Stimulated activated CD8-positive, alpha-beta memory T cell treated with anti-CD3 and anti-CD28 coated beads, Interleukin-7, amount 100 ng/mL, for 4 hours (primary cell): ENCODE measurements around the gene B3GNT8.
A peak's percentile ranks its signal among the peaks of the same experiment; 100 is the strongest.
"Not testable (repeated sequence)": the region's sequence is repeated elsewhere in the genome, so short reads cannot be mapped to it uniquely, and the experiment has no call there.

ENCODE experiments used
- DNase-seq, 2 donors: peaks; one replicate each; pipeline ENCODE4 v3.0.0-alpha.2; 2020; ENCODE audit warnings: low read depth in 2 of 2

The B3GNT8 gene

GRCh38 chr19:41436674-41436951, 9.4 kb upstream of the B3GNT8 start:
- no peak for DNase-seq

DNA sequence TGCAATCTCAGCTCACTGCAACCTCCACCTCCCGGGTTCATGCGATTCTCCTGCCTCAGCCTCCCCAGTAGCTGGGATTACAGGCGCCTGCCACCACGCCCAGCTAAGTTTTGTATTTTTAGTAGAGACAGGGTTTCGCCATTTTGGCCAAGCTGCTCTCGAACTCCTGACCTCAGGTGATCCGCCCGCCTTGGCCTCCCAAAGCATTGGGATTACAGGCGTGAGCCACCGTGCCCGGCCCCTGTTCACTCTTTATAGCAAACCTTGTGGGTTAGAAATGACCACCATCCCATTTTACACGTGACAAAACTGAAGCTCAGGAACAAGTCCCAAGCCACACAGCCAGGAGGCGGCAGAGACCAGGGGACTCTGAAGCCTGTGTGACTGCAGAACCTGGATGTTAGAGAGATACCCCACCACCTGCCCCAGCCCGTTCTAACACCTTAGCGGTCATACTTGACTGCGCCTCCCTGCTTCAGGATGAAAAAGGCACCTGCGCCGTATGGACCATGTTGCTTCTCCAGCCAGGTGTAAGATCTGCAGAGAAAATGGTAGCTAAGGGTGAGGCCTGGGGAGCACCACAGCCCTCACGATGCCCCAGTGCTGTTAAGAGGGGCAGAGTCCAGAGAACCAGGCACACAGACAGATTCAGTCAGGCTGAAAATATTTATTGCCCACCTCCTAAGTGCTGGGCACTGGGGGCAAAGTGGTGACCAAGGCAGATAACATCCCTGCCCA, 8.9 kb upstream of the B3GNT8 start:
- DNase-seq = no peak

DNA sequence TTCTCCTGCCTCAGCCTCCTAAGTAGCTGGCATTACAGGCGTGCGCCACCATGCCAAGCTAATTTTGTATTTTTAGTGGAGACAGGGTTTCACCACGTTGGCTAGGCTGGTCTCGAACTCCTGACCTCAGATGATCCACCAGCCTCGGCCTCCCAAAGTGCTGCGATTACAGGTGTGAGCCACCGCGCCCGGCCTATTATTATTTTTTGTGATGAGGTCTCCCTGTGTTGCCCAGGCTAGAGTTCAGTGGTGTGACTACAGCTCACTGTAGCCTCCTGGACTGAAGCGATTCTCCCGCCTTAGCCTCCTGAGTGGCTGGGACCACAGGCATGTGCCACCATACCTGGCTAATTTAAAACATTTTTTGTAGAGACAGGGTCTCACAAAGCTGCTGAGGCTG, 8.2 kb upstream of the B3GNT8 start:
- not testable (repeated sequence) for DNase-seq

DNA sequence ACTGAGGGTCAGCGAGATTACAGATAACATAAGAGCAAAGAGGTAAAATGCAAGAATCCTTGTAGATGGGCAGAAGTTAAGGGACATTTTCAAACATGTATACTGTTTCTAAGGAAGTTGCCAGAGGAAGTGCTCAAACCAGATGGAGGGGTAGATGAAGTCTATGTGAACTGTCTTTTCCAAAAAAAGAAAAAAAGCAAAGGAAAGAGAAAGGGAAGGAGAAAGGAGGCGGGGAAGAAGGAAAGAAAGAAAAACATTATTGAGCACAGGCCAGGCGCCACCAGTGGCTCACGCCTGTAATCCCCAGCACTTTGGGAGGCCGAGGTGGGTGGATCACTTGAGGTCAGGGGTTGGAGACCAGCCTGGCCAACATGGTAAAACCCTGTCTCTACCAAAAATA, 7.3 kb upstream of the B3GNT8 start:
- DNase-seq = no peak

GRCh38 chr19:41433171-41433570, 6.0 kb upstream of the B3GNT8 start:
- DNase-seq = no peak

DNA sequence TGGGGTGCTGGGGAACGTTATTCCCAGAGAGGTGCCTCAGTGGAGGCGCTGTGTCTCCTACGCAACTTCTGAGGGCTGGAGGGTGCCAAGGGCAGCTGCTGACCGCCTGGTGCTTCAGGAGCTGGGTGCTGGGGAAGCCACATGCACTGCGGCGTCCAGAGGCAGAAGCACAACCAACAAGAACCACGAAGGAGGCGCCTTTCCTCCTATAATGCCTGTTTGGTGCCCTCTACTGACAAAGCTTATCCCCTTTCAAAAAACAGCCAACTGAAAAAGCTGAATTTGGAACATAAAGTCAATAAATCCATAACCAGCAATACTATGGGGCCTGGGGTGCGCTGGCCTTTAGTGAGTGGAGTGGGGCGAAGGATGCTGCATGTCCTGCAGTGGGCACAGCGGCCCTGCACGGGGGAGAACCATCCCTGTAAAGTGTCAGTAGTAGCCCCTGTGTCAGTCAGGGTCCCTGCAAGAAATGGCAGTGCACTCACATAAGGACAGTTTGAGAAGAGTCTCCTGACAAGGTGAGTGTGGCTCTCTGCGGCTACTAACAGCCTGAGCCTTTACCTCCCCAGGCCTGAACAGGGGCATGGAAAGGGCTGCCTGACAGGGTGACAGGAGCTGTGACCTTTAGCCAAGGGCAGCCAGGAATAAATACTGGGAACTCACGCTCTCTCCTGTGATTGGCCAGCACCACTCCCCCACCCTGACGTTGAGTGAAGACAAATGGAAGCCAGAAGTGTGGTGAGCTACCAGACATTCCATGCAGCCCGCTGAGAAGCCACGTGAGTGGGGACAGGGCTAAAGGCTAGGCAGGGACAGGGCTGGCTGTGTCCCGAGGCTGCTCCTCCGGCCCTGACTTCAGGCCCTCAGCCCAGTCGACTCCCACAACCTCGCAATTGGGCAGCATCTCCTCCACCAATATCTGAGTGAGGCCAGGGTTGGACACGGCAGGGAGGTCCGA, 4.5 kb upstream of the B3GNT8 start:
- no peak for DNase-seq

- no peak for DNase-seq
These were observed 3.7 kb upstream of the B3GNT8 start for GRCh38 chr19:41430922-41431321.

GRCh38 chr19:41428481-41428859, 1.3 kb upstream of the B3GNT8 start:
- no peak for DNase-seq

GRCh38 chr19:41427647-41428480, 690 bp upstream of the B3GNT8 start:
- peak in 1 of 2 donors; percentile 20 for DNase-seq

GRCh38 chr19:41426116-41426841, 895 bp downstream of the B3GNT8 start:
- DNase-seq = no peak

GRCh38 chr19:41425174-41426115, 1.7 kb downstream of the B3GNT8 start:
- DNase-seq = no peak

- DNase-seq = no peak
These were observed 2.6 kb downstream of the B3GNT8 start for GRCh38 chr19:41424335-41425173.

DNA sequence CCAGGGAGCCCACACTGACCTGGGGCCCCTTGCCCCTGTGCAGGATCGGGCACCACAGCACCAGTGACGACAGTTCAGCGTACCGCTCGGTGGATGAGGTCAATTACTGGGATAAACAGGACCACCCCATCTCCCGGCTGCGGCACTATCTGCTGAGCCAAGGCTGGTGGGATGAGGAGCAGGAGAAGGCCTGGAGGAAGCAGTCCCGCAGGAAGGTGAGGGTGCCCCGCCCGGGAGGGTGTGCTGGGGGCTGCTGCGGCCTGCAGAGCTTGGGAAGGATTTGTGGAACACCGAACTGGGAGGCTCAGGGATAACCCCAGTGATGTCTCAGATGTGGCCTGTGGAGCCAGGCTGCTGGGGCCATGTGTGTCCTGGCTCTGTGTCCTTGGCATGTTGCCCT, 4.2 kb downstream of the B3GNT8 start:
- no peak for DNase-seq

DNA sequence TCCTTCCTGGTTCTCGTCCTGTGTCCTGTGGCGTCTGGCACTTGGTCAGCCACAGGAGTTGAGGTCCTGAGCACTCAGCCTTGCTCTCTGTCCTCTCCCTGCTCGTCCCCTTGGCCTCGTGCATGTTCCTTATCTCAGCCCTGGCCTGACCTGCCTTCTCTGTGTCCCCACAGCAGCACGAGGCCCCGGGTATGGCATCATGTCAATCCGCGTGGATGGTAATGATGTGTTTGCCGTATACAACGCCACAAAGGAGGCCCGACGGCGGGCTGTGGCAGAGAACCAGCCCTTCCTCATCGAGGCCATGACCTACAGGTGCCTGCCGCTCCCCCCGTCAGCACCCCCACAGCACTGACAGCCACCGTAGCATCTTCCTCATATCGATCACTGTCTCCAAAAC, 4.7 kb downstream of the B3GNT8 start:
- DNase-seq = no peak

DNA sequence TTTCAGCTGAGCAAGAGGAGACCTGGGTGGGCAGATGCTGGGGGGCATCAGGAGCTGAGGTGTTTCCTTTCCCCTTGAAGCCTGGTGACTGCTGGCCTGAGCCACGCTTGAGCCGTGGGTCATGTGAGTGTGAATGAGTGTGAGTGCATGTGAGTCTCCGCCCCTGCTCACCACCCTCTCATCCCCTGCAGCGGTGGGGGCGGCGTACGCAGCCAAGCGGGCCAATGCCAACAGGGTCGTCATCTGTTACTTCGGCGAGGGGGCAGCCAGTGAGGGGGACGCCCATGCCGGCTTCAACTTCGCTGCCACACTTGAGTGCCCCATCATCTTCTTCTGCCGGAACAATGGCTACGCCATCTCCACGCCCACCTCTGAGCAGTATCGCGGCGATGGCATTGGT, 5.2 kb downstream of the B3GNT8 start:
- DNase-seq = no peak

DNA sequence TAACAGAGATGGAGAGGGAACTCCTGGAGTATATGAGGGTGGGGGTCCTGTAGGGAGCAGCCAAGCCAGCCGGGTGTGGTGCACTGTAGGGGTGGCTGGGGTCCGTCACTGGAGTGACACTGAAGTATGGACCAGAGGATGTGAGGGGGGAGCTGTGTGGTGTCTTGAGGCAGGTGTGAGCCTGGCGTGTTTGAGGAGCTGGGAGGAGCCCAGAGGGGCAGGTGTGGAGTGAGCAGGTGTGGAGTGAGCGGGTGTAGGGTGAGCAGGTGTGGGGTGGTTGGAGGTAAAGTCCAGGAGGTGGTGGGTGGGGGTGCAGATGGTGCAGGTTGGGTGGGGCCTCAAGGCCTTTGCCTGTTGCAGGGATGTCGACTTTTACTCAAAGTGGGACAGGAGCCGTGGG, 5.9 kb downstream of the B3GNT8 start:
- DNase-seq = no peak

GRCh38 chr19:41420101-41420880, 6.9 kb downstream of the B3GNT8 start:
- DNase-seq = no peak

DNA sequence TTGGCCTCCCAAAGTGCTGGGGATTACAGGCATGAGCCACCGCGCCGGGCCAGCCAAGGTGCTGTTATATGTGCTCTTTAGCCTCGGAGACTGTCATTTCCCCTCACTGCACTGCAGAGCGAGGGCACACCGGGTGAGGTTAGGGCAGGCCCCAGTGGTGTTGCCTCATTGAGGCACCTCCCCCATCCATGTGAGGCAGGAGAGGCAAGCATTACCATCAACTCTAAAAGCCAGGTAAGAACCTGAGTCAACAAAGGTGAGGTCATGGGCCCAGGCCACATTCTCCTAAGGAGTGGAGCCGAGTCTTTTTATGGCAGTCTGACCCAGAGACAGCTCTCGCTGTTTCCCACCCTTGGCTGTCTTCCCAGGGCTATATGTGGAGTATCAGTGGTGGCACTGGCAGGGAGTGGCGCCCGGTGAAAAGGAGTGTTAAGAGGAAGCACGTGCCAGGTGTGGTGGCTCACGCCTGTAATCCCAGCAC, 10.9 kb downstream of the B3GNT8 start:
- no peak for DNase-seq

- DNase-seq = no peak
These were observed 12.0 kb downstream of the B3GNT8 start for GRCh38 chr19:41415154-41415571.
